ENCODE results near the gene NEURL2. TPM values are rescaled to one million over a fixed set of nuclear protein-coding genes. Genes with fewer than 3 reads are reported as not detected.

NEURL2 gene
- total and polyA plus RNA-seq, 4 donors: 1.5 to 8.3 (median 4.9) TPM

DNA sequence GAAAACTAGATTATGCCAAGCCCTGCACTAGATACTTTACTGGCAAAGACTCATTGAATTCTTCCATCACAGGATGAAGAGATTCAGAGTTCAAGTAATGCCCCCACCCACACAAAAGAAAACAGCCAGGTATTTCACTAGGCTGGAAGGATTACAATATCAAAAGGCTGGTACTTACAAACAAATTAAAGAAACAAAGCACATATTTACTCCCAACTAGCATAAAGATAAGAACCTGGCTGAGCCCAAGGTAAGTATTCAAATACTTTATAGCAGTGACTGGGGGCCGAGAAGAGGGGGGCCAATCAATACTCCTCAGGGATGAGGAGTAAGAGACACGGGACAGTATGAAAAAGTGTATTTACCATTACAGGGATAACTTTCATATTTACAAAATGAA lies 37.5 kb downstream of the NEURL2 start:
- TF ChIP-seq, protein P1, sequence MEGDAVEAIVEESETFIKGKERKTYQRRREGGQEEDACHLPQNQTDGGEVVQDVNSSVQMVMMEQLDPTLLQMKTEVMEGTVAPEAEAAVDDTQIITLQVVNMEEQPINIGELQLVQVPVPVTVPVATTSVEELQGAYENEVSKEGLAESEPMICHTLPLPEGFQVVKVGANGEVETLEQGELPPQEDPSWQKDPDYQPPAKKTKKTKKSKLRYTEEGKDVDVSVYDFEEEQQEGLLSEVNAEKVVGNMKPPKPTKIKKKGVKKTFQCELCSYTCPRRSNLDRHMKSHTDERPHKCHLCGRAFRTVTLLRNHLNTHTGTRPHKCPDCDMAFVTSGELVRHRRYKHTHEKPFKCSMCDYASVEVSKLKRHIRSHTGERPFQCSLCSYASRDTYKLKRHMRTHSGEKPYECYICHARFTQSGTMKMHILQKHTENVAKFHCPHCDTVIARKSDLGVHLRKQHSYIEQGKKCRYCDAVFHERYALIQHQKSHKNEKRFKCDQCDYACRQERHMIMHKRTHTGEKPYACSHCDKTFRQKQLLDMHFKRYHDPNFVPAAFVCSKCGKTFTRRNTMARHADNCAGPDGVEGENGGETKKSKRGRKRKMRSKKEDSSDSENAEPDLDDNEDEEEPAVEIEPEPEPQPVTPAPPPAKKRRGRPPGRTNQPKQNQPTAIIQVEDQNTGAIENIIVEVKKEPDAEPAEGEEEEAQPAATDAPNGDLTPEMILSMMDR (IDR thresholded peaks at IDR 0.05; ENCODE audit: control extremely low read depth, extremely low read depth): no peak
- peaks cover 0 to 19% (median 15%) of the 10 kb centered on the region in 5 donors for H3K4me1 ChIP-seq (ENCODE audit: control insufficient read depth in 5 of 5, insufficient read depth in 5 of 5, low read length in 5 of 5)
- DNase-seq (no peak), ATAC-seq (ENCODE audit: insufficient read depth, low FRiP score) (no peak)
- peaks cover 0 to 4% (median 0%) of the 10 kb centered on the region in 4 donors for H3K9me3 ChIP-seq (ENCODE audit: control insufficient read depth in 4 of 4, insufficient read depth in 3 of 4, low read length in 3 of 4)
- H3K27ac ChIP-seq (ENCODE audit: low read depth in 1 of 2, low read length in 1 of 2): no peak overlapping the region
- H3K9ac ChIP-seq (ENCODE audit: insufficient read depth in 1 of 2, low read length in 2 of 2): no peak overlapping the region
- WGBS, 2 donors: 83 to 95% methylated on average over 2 of the region's 2 CpGs
- no peaks in the 10 kb centered on the region for H3K27me3 ChIP-seq (ENCODE audit: control insufficient read depth in 3 of 3, insufficient read depth in 3 of 3, low read length in 2 of 3)
- no peak overlapping the region for H3K4me3 ChIP-seq
- H3K36me3 ChIP-seq (ENCODE audit: control insufficient read depth in 4 of 4, insufficient read depth in 4 of 4, low read length in 4 of 4): peaks cover 2 to 17% (median 10%) of the 10 kb centered on the region in 4 donors

DNA sequence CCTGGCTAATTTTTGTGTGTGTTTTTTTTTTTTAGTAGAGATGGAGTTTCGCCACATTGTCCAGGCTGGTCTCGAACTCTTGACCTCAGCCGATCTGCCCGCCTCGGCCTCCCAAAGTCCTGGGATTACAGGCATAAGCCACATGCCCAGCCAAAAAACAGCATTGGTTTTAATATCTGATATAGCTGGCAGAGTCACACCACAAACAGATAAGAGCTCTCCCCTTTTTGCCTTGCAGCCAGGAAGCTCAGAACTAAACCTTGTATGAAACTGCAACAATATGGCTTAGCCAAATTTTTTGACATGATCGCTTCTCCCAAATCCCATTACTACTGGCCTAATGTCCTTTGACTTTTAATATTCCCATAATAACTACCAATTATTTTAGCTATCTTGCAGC lies 38.7 kb downstream of the NEURL2 start:
- 96 to 99% methylated on average over 6 of the region's 6 CpGs for WGBS, 2 donors
- H3K9me3 ChIP-seq (ENCODE audit: control insufficient read depth in 4 of 4, insufficient read depth in 3 of 4, low read length in 3 of 4): peaks cover 0 to 6% (median 0%) of the 10 kb centered on the region in 4 donors
- H3K27me3 ChIP-seq (ENCODE audit: control insufficient read depth in 3 of 3, insufficient read depth in 3 of 3, low read length in 2 of 3): no peaks in the 10 kb centered on the region
- no peak overlapping the region for H3K9ac ChIP-seq (ENCODE audit: insufficient read depth in 1 of 2, low read length in 2 of 2)
- H3K27ac ChIP-seq (ENCODE audit: low read depth in 1 of 2, low read length in 1 of 2): no peak overlapping the region
- no peak for DNase-seq
- peaks cover 2 to 19% (median 14%) of the 10 kb centered on the region in 4 donors for H3K36me3 ChIP-seq (ENCODE audit: control insufficient read depth in 4 of 4, insufficient read depth in 4 of 4, low read length in 4 of 4)
- no peak for ATAC-seq (ENCODE audit: insufficient read depth, low FRiP score)
- H3K4me3 ChIP-seq: no peak overlapping the region
- TF ChIP-seq, protein P1 (IDR thresholded peaks at IDR 0.05; ENCODE audit: control extremely low read depth, extremely low read depth): no peak
- H3K4me1 ChIP-seq (ENCODE audit: control insufficient read depth in 5 of 5, insufficient read depth in 5 of 5, low read length in 5 of 5): peaks cover 0 to 13% (median 8%) of the 10 kb centered on the region in 5 donors

DNA sequence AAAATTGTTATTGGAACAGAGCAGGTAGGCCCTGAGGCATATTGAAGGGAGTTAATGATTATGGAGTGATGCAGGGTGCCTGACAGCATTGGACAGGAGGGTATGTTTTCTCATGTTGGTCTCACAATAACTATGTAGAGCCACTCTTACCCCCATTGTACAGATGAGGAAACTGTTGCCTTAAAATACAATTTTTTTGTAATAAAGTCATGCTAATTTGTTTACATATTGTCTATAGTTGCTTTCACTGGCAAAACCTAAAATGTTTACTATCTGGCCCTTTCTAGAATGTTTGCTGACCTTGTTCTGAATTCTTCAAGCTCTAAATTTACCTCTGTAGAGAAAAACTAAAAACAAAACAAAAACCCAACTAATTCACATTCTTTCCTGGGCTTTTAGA lies 39.5 kb downstream of the NEURL2 start:
- no peak overlapping the region for H3K27ac ChIP-seq (ENCODE audit: low read depth in 1 of 2, low read length in 1 of 2)
- H3K27me3 ChIP-seq (ENCODE audit: control insufficient read depth in 3 of 3, insufficient read depth in 3 of 3, low read length in 2 of 3): no peaks in the 10 kb centered on the region
- peaks cover 2 to 25% (median 14%) of the 10 kb centered on the region in 4 donors for H3K36me3 ChIP-seq (ENCODE audit: control insufficient read depth in 4 of 4, insufficient read depth in 4 of 4, low read length in 4 of 4)
- H3K9me3 ChIP-seq (ENCODE audit: control insufficient read depth in 4 of 4, insufficient read depth in 3 of 4, low read length in 3 of 4): peaks cover 0 to 6% (median 0%) of the 10 kb centered on the region in 4 donors
- peaks cover 0 to 12% (median 8%) of the 10 kb centered on the region in 5 donors for H3K4me1 ChIP-seq (ENCODE audit: control insufficient read depth in 5 of 5, insufficient read depth in 5 of 5, low read length in 5 of 5)
- TF ChIP-seq, protein P1 (IDR thresholded peaks at IDR 0.05; ENCODE audit: control extremely low read depth, extremely low read depth): no peak
- no peak for ATAC-seq (ENCODE audit: insufficient read depth, low FRiP score)
- DNase-seq: no peak
- no peak overlapping the region for H3K9ac ChIP-seq (ENCODE audit: insufficient read depth in 1 of 2, low read length in 2 of 2)
- no peak overlapping the region for H3K4me3 ChIP-seq

DNA sequence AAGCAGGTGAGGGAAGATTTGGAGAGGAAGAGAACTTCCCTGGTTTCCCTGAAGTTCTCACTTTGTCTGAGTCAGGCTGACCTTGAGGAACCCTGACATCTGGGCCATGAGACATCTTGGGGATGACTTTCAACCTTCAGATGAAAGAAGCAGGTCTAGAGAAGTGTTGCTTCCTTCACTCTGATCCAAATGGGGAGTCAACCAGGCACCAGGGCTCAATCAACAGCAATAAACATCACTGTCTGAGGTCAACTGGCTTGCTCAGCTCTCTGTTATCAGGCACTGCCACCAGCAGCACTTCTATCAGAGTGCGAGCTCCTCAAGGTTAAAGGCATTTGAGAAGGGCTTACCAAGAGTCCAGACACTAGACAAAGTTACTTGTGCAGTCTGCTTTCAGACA lies 40.1 kb downstream of the NEURL2 start:
- H3K27ac ChIP-seq (ENCODE audit: low read depth in 1 of 2, low read length in 1 of 2): no peak overlapping the region
- WGBS, 2 donors: 45 to 93% methylated on average over 1 of the region's 1 CpG
- H3K27me3 ChIP-seq (ENCODE audit: control insufficient read depth in 3 of 3, insufficient read depth in 3 of 3, low read length in 2 of 3): no peaks in the 10 kb centered on the region
- no peak overlapping the region for H3K4me3 ChIP-seq
- TF ChIP-seq, protein P1 (IDR thresholded peaks at IDR 0.05; ENCODE audit: control extremely low read depth, extremely low read depth): no peak
- no peak overlapping the region for H3K9ac ChIP-seq (ENCODE audit: insufficient read depth in 1 of 2, low read length in 2 of 2)
- DNase-seq (no peak), ATAC-seq (ENCODE audit: insufficient read depth, low FRiP score) (no peak)
- H3K36me3 ChIP-seq (ENCODE audit: control insufficient read depth in 4 of 4, insufficient read depth in 4 of 4, low read length in 4 of 4): peaks cover 7 to 30% (median 15%) of the 10 kb centered on the region in 4 donors
- H3K9me3 ChIP-seq (ENCODE audit: control insufficient read depth in 4 of 4, insufficient read depth in 3 of 4, low read length in 3 of 4): peaks cover 0 to 6% (median 0%) of the 10 kb centered on the region in 4 donors
- peaks cover 0 to 8% (median 3%) of the 10 kb centered on the region in 5 donors for H3K4me1 ChIP-seq (ENCODE audit: control insufficient read depth in 5 of 5, insufficient read depth in 5 of 5, low read length in 5 of 5)

Data from lung (tissue), 12 donors.